ENCODE results near the gene PSMB1.

Gene PSMB1

DNA sequence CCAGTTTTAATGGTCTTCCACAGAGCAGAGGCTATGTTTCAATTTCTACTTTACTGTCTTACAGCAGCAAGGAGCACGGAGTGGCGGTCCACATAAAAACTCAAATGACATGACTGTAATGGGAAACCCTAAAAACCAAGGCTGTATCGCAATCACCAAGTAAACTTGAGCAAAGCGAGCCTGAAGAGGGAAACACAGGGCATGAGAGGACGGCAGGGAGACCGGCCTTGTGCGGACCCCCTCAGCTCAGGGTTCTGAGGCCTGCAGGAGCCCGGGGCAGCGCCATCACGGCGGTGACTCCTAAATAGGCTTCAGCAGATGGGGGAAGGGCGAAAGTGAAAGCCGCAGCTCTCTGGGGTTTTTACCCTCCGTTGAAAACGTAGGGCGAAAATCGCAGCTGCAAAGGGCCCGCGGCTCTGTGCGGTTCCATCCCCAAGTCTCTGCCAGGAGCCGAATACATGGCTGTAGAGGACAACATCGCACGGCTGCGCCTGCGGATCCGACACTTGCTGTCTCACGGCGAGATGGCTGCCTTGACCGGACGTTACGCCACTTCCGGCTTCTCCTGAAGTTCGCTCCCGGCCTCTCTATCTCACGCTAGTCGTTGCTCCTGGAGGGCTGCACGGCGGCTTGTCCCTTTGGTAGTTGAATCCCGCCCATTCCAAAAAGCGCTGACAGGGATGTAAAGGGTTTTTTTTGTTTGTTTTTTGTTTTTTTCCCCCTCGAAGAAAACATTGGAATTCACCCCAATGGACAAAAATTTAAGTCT lies at the start of gene PSMB1:
TSS of gene PSMB1 (minus strand) at position 543 of the 769 bp plus-strand sequence. CDS start at position 478, 65 bp downstream.
- peak; percentile 90 for DNase-seq

DNA sequence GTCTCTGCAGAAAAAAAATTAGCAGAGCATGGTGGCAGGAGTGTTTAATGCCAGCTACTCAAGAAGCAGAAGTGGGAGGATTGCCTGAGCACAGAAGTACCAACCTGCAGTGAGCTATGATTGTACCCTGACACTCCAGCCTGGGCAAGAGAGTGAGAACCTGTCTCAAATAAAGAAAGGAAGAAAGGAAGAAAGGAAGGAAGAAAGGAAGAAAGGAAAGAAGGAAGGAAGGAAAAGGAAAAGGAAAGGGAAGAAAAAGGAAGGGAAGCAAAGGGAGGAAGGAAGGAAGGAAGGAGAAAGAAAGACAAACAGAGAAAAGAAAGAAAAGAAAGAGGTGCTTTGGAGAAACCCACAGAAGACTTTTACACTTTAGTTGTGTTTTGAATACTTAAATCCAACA lies 44.2 kb upstream of the PSMB1 start:
- no peak for DNase-seq

DNA sequence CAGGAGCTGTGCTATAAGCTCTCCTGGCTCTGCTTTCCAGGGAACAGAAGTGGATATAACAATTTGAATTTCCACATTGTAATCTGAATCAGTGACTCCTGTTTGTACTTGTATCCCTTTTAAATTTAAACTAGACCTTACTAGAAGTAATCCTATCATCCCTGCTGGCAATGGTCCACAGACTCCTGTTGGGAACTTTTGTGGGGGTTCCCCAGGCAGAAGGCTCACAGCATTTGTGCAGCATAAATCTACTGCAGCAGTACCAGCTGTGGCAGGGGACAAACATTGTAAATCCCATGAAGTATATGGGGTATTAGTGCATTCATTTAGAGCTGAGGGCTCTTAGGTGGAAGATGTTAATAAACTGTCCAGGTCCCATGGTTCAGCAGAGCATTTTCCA lies 43.3 kb upstream of the PSMB1 start:
- no peak for DNase-seq

DNA sequence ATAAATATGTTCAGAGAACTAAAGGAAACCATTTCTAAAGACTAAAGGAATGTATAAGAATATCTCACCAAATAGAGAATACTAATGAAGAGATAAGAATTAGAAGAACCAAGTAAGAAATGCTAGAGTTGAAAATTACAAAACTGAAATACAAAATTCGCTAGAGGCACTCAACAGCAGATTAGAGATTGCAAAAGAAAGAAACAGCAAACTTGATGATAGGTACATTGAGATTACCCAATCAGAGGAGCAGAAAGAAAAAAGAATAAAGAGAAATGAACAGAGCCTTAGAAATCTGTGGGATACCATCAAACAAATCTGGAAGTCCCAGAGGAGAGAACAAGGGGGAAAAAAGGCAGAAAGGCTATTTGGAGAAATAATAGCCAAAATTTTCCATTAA lies 37.6 kb upstream of the PSMB1 start:
- no peak for DNase-seq

DNA sequence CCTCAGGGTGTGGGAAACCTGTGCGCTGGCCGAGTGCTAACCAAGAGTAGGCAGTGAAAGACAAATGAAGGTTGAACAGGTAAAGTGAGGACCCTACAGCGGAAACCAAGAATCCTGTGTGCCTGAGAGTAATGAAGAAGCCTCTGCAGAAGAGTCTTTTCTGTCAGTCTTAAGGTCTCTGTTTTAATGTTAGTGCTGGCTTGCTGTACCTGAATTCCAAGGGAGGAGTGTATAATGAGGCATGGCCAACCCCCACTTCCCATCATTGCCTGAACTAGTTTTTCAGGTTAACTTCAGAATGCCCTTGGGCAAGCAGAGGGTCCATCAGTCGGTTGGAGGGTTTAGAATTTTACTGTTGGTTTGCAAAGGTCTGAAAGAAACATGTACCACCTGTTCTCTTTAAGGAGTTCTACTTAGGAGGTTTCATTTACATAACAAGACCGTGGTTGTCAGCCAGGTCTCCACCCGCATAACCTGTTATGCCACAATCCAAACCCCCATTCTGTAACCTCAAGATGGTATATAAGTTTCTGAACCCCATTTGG lies 31.9 kb upstream of the PSMB1 start:
- DNase-seq = peak; percentile 44

DNA sequence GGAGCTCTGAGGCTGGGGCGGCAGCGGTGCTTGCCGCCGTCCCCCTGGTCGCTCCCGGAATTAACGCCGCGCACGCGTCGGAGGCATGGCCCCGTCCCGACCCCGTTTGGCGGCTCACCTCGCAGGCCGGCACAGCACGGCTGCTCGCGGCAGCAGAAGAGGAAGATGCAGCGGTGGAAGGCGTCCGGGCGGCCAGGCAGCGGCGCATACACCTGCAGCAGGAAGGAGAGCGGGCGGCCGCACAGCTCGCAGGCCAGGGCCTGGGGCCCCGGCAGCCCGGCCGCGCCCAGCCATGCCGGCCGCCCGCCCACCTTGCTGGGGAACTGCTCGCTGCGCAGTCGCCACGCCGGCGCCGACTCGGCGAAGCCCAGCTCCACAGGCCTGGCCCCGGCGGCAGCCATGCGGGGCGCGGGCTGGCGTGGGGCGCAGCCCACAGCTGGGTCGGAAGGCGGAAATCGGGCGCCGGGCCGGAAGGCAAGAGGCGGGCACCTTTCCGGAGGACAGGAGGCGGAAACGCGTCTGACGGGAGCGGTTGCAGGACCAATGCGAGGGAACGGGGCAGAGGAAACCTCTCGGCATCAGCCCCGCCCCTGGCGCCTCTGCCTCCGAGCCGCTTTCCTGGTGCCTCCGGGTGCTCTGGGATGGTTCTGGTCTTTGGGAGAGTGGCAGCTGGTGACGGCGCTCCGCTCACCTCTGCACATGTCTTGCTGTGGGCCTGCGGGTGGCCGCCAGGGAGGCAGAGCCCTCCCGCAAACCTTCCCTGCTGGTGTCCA lies 31.3 kb upstream of the PSMB1 start, which contains the start of gene PDCD2:
TSS of gene PDCD2 (minus strand) at position 457 of the 773 bp plus-strand sequence. CDS start at position 401, 56 bp downstream.
- peak; percentile 92 for DNase-seq

DNA sequence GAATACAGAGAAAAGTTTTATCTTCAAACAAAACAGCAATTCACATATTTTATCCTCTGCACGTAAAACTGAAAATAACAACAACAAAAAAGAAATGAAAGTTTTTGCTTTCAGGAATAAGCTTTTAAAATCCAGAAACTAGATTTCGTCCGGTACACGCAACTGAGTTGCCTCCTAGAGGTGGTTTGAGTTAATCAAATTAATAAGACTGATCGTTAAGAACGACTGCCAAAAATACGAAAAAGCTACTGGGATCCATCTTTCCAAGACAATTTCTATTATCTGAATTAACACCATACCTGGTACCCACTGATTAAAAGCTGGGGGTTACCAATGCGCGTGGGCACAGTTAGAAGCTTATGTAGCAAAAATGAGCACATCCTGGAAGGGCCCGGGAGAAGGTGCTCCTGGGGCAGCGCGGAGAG lies 30.7 kb upstream of the PSMB1 start:
- DNase-seq = no peak

DNA sequence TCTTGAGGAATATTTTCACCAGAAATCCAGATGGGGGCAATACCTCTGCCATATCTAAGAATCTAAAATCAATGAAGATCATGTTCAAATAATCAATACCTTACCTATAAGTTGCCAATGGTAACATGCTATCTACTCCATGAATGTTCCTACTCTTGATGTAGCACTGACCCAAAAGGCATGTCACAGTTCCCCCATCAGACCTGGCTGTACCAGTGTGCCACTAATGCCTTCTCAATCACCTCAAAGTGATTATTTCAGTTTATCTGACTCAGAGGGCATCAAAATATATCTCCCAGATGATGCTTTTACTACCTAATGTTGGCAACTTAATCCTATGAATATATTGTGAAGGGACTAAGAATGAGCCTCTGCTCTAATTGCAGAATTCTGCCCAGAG lies 25.8 kb upstream of the PSMB1 start:
- DNase-seq = no peak

DNA sequence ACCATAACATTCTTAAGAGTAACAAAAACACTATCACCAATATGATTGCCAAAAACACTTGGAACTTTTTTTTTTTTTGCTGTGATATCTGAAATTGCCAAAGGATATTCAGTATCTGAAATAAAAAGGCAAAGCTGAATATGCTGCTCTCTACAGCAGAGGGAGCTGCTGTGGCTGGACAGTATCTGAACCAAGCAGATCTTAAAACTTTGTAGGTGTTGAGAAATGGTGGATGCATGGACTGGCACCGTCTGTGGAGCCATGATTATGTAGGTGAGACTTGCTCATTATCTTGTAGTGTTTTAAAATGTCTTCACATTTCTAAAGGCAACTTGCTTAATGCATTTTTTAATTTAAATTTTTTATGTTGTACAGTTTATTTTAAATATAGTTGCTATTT lies 22.1 kb upstream of the PSMB1 start:
- no peak for DNase-seq

DNA sequence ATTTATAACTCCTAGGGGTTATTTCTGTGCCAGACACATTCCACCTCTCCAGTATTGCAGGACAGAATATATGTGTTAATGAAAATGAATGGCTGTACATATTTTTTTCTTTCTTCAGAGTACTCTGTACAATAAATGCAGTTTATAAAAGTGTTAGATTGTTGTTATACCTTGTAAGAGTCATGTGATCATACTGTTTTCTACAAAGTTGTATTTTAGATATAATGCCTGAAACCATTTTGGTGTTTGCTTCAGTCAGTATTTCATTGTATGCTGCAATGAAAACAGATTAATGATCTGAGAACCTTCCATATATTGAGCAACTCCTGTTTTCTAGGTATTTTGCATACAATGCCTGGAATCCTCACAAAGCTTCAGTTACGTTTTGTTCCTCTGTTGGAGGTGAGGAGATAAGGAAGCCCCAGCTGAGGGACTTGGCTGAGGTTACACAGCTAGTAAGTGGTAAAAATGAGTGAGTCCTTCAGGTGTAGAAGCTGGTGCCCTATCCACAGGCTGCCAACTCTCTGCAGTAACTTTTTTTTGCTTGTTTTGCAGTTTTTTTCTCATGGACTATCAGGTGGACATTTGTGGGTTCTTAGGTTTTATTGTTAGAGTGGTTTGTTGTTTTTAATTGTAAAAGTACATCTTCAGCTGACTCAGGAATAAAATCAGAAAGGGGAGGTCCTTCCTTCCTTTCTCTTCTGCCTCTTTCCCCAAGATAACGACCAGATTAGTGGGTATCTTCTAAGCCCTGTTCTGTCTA lies 19.8 kb upstream of the PSMB1 start:
- DNase-seq = no peak

DNA sequence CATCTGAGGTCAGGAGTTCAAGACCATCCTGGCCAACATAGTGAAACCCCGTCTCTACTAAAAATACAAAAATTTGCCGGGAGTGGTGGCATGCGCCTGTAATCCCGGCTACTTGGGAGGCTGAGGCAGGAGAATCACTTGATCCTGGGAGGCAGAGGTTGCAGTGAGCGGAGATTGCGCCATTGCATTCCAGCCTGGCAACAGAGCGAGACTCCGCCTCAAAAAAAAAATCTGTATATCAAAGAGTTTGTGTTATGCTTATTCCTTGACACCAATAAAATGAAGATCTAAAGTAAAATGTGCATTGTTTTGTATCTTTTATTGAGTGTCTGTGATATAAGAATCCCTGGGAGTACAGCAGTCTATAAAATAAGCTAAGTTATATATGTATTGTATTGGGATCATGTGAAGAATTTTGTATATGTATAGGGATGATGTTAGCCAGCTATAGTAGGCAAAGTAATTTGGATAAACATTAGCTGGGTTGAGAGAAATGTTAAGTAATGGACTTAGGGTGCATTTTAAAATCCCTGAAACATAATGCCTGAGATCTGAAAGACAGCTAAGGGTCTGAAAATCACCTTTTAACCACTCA lies 11.9 kb upstream of the PSMB1 start:
- no peak for DNase-seq

DNA sequence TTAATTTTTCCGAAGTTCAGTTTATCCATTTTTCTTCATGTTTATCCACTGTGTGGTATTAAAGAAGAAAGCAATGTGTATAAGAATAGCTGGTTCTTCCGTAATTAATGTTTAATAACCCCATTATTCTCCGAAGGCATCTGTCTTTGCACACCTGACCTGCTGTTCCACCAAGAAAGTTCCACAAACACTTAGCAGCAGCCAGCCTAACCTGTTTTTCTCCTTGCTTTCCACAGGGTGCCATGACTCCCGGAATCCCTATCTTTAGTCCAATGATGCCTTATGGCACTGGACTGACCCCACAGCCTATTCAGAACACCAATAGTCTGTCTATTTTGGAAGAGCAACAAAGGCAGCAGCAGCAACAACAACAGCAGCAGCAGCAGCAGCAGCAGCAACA lies 8.4 kb upstream of the PSMB1 start:
- no peak for DNase-seq

DNA sequence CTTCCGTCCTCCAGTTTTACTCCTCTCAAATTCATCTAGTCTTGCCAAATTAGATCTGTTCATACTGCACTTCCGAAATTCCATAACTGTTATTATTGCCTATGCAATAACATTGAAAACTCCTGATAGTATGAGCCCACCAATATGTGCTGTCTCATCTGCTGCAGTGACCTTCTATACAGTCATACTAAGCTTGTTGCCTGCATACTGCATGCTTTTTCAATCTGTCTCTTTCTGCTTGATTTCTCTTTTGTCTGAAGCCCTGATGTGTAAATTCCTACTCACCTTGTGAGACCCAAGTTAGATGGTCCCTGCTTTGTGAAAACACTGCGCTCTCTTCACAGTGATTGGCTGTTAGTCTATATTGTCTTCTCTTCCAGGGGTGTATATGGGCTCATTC lies 2.2 kb upstream of the PSMB1 start:
- no peak for DNase-seq

DNA sequence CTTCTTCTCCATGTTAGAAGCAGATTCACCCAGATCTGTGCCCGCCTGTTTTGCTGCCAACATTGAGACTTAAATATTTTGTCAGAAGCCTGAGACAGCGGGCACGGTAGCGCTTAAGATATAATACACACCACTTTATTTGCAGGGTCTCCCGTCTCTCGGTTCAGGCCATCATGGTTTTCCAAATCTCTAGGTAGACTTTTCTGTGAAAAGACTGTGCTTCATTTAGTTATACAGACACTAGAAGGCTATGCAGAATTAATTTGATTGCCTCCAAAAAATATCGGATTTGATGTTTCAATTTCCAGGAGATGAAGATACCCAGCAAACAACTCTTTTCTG lies 1.7 kb upstream of the PSMB1 start:
- no peak for DNase-seq

DNA sequence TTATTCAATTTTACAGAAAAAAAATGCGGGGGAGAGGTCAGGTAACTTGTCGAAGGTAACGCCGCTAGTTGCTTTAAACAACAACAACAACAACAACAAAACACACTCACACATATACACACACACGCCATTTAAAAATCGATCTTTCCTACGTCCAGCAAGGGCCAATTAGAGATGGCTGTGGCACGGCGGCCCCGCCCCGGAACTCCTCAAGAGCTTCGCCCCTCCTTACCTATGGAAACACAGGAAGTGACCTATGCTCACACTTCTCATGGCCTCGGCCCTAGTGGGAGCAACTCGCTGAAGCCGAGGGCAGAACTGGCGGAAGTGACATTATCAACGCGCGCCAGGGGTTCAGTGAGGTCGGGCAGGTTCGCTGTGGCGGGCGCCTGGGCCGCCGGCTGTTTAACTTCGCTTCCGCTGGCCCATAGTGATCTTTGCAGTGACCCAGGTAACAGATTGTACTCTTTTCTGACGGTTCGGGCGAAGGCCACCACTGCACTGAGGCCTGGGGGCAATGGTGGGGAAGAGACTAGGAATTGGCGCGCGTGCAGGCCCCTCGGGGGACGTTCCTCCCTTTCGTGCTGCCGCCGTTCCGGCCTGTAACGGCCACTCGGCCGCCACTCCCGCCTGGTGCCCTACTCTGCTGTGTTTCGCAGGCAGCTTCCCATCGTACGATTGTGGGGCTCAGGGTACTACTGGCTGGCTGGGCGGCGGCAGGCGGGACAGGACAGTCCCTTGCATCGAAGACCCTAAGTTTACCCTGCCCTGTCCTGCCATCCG lies 1.1 kb upstream of the PSMB1 start, which contains the start of gene TBP:
TSS of gene TBP (plus strand) at position 357 of the 783 bp plus-strand sequence. CDS start 2,661 bp downstream, outside the sequence.
- peak; percentile 98 for DNase-seq

DNA sequence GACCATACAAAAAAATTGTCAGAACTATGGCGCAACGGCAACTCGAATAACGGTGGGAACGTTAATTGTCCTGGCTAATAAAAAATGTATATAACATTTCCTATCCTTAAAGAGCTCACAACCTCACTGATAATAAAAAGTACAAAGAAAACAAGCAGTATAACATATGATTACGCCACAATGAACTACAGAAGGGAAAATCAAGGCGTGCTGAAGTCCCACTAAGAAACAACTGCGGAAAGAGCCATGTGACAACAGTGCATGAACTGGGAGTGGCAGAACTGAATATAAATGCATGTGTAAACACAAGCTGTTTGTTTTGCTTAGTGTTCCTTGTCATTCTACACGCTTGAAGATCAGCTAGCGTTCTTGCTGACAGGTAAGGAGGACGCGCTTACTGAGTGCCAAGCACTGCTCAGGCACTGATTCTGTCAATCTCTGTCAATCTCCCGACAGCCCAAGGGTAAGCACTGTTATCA lies 466 bp upstream of the PSMB1 start:
- no peak for DNase-seq

DNA sequence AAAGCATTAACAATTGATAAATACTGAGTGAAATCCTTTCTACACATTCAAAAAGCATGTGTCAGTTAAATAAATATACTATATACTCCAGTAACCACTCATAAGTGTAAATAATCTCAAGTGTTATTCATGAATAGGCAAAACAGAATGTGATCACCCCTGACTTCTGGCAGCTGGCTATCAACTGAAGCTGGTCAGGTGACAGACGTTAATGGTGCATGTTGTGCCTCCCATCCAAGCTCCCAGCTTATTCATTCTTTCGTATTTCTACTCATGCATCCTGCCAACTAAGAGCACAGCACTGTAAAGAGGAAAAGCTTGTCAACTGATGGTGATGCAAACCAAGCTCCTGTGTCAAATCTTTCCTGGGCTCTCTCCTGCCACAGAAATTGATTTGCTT lies 7.7 kb downstream of the PSMB1 start:
- peak; percentile 84 for DNase-seq

DNA sequence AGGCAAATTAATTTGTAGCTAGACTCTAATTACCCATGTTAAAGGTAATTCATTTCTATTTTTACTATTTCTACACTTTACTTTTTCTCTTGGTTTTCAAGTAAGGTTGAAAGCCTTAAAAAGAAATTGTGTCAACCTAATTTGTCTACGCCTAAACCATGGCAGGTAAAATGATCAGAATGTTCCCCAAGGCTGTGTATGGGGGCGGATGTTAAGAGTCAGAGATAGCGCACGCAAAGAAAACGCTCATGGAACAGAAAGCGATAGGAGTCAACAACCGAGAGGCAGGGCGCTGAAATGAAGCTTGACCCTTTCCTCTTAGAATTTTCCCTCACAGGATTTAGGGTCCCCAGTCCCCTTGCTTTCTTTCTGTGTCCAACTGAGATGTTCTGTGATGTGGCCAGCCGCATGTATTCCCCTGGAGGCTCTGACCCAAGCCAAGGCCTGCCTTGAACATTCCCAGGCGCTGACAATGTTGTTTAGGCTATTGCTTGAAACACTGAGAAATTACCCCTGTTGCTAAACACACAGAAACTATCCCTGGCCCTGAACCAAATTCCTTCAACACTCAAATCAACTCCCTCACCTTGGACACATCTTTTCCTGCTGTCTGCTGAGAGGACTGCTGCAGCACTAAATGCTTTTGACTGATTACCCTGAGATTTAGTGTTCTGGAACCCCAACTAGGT lies 10.9 kb downstream of the PSMB1 start:
- DNase-seq = no peak

DNA sequence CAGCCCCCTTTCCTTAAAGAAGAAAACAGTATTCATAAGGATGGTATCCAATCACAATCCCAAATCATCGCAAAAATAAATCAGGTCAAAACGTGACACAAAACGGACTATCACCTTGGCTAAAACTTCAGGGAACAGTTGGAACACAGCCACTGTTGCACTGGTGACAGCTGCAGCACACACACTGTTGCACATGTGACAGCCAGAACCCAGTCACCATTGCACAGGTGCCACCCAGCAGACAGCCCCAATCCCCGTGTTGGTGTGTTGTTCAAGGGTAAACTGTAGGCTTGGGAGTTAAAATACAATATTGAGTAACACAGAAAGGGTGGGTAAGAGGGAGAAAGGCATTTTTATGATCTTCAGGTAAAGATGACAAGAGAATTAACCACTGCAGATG lies 15.8 kb downstream of the PSMB1 start:
- DNase-seq = no peak

DNA sequence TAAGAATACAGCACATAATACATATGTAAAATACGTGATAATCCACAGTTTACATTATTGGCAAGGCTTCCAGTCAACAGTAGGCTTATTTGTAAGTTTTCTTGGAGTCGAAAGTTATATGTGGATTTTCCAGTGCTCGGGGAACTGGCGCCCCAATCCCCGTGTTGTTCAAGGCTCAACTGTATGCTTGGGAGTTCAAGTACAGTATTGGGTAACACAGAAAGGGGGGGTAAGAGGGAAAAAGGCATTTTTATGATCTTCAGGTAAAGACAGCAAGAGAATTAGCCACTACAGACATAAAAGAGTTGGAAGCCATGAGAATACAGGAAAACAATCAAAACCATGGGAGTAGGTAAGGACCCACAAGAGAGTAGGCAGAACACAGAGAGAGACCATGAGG lies 16.4 kb downstream of the PSMB1 start:
- no peak for DNase-seq

DNA sequence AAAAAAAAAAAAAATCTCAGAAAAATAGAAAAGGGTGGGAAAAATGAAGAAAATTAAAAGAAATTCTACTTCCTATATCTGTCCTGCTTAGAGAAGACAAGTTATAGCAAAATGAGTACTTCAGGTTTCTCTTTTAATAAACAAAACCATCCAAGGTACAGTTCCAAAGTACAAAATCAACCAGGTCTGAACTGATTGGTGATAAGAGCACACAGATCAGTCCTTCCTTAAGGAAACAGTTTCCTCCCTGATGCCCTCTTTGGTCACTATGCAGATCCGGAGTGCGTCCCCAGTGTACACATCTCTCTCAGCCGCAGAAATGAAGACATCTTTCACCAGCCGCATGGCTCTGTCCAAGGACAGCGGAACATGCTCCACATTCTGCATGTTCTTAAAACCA lies 18.1 kb downstream of the PSMB1 start:
- no peak for DNase-seq
